CD4-positive, alpha-beta T cell treated with Interleukin-15 for 1 hour (primary cell): ENCODE results near the gene ADPGK.

Experiments
- DNase-seq: peaks from one replicate; pipeline ENCODE4 v3.0.0-alpha.2; 2020

The ADPGK gene

GRCh38 chr15:72787526-72787925, 4.0 kb upstream of the ADPGK start:
- DNase-seq: no peak

GRCh38 chr15:72786676-72787345, 3.3 kb upstream of the ADPGK start:
- no peak for DNase-seq

GRCh38 chr15:72786242-72786641, 2.7 kb upstream of the ADPGK start:
- DNase-seq: no peak

GRCh38 chr15:72785841-72786240, 2.3 kb upstream of the ADPGK start:
- DNase-seq: no peak

GRCh38 chr15:72785432-72785831, 1.9 kb upstream of the ADPGK start:
- peak; percentile 73 for DNase-seq

- no peak for DNase-seq
These were observed 908 bp upstream of the ADPGK start for GRCh38 chr15:72784456-72784876.

GRCh38 chr15:72783004-72783639, 436 bp downstream of the ADPGK start:
- DNase-seq: peak; percentile 72

GRCh38 chr15:72782274-72783003, 1.1 kb downstream of the ADPGK start:
- no peak for DNase-seq

- DNase-seq: no peak
These were observed 1.9 kb downstream of the ADPGK start for GRCh38 chr15:72781631-72782030.

- no peak for DNase-seq
These were observed 4.8 kb downstream of the ADPGK start for GRCh38 chr15:72778796-72779195.

- no peak for DNase-seq
These were observed 8.7 kb downstream of the ADPGK start for GRCh38 chr15:72774696-72775383.

GRCh38 chr15:72771329-72771725, 12.2 kb downstream of the ADPGK start:
- no peak for DNase-seq

GRCh38 chr15:72770673-72771328, 12.8 kb downstream of the ADPGK start:
- DNase-seq: no peak

GRCh38 chr15:72766780-72767179, 16.8 kb downstream of the ADPGK start:
- no peak for DNase-seq

- DNase-seq: no peak
These were observed 17.5 kb downstream of the ADPGK start for GRCh38 chr15:72766025-72766424.

- DNase-seq: no peak
These were observed 18.9 kb downstream of the ADPGK start for GRCh38 chr15:72764656-72765055.

GRCh38 chr15:72760590-72761260, 22.8 kb downstream of the ADPGK start:
- DNase-seq: no peak

- no peak for DNase-seq
These were observed 25.4 kb downstream of the ADPGK start for GRCh38 chr15:72758182-72758581.

GRCh38 chr15:72754096-72754495, 29.5 kb downstream of the ADPGK start:
- no peak for DNase-seq

GRCh38 chr15:72751751-72752455, 31.7 kb downstream of the ADPGK start:
- DNase-seq: peak; percentile 20

- DNase-seq: no peak
These were observed 33.9 kb downstream of the ADPGK start for GRCh38 chr15:72749700-72750099.

GRCh38 chr15:72740219-72740618, 43.3 kb downstream of the ADPGK start:
- no peak for DNase-seq
